ENCODE results near the gene BORCS6.

The BORCS6 gene

GRCh38 chr17:8142887-8143580 lies 46.9 kb downstream of the BORCS6 start:
- no peak for TF ChIP-seq CTCF (IDR thresholded peaks at IDR 0.05; ENCODE audit: insufficient read depth, low read length, missing control alignments)
- no peak overlapping the region for H3K4me3 ChIP-seq (ENCODE audit: low read depth, low read length)
- ChIA-PET CTCF (interaction anchor here (1.1 kb wide), 2 partner anchors 16 to 18 kb away, joined by 3 to 5 read pairs; no protein-coding TSS in a partner anchor), POLR2A (no interaction called here)
- no peak for DNase-seq (ENCODE audit: low read depth, low spot score)

- CTCF ChIA-PET: interaction anchor here (5.0 kb wide), 1 partner anchor 8 kb away, joined by 38 read pairs; the partner anchor contains the start of gene PER1
- no peak for TF ChIP-seq CTCF (IDR thresholded peaks at IDR 0.05; ENCODE audit: insufficient read depth, low read length, missing control alignments)
- POLR2A ChIA-PET: interaction anchor here (3.1 kb wide), 1 partner anchor 8 kb away, joined by 9 read pairs; no protein-coding TSS in a partner anchor
- H3K4me3 ChIP-seq (ENCODE audit: low read depth, low read length): no peak overlapping the region
- no peak for DNase-seq (ENCODE audit: low read depth, low spot score)
Observed at GRCh38 chr17:8142158-8142886, 47.7 kb downstream of the BORCS6 start.

- no peak for TF ChIP-seq CTCF (IDR thresholded peaks at IDR 0.05; ENCODE audit: insufficient read depth, low read length, missing control alignments)
- DNase-seq (ENCODE audit: low read depth, low spot score): no peak
- CTCF ChIA-PET: interaction anchor here (5.0 kb wide), 1 partner anchor 9 kb away, joined by 38 read pairs; the partner anchor contains the start of gene PER1
- no peak overlapping the region for H3K4me3 ChIP-seq (ENCODE audit: low read depth, low read length)
- POLR2A ChIA-PET: interaction anchor here (3.1 kb wide), 1 partner anchor 9 kb away, joined by 9 read pairs; no protein-coding TSS in a partner anchor
Observed at GRCh38 chr17:8141741-8142140, 48.2 kb downstream of the BORCS6 start.

GRCh38 chr17:8141045-8141444 lies 48.9 kb downstream of the BORCS6 start:
- CTCF ChIA-PET: interaction anchor here (0.8 to 5.0 kb wide), 4 partner anchors 10 to 48 kb away, joined by 3 to 38 read pairs (median 22); partner anchors contain the start of genes ALOXE3 and PER1
- H3K4me3 ChIP-seq (ENCODE audit: low read depth, low read length): no peak overlapping the region
- no peak for TF ChIP-seq CTCF (IDR thresholded peaks at IDR 0.05; ENCODE audit: insufficient read depth, low read length, missing control alignments)
- POLR2A ChIA-PET: interaction anchor here (3.1 kb wide), 1 partner anchor 10 kb away, joined by 9 read pairs; no protein-coding TSS in a partner anchor
- DNase-seq (ENCODE audit: low read depth, low spot score): no peak

- ChIA-PET CTCF (interaction anchor here (0.8 to 5.0 kb wide), 8 partner anchors 10 to 67 kb away, joined by 3 to 49 read pairs (median 4); partner anchors contain the start of genes ALOXE3 and PER1), POLR2A (interaction anchor here (1.6 to 3.1 kb wide), 2 partner anchors 10 to 13 kb away, joined by 4 to 9 read pairs; no protein-coding TSS in a partner anchor)
- H3K4me3 ChIP-seq (ENCODE audit: low read depth, low read length): no peak overlapping the region
- no peak for TF ChIP-seq CTCF (IDR thresholded peaks at IDR 0.05; ENCODE audit: insufficient read depth, low read length, missing control alignments)
- DNase-seq (ENCODE audit: low read depth, low spot score): no peak
Observed at GRCh38 chr17:8140065-8141029, 49.6 kb downstream of the BORCS6 start.

All from AG04449 (cell line).